ENCODE measurements around the gene QRSL1. TPM values are rescaled to one million over a fixed set of nuclear protein-coding genes. Genes with fewer than 3 reads are reported as not detected.

QRSL1 gene
- total RNA-seq, 2 experiments from 2014 or later: 22.9 to 24.5 TPM

DNA sequence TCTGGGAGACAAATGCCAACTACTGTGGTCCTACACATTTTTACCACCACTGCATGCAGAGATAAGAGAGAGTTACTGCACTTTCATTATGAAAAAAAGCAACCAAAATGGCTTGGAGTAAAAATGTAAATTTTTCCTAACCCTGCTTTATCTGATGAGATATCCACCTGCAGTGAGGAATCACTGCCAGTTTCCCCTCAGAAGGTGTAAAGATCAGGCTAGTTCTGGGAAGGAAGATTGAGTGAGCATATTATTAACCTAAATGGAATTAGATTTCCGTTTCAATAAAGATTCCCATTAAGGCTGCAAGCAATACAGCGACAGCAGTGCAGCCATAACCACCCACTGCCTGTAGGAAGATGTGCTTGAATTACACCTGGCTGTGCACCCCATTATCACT is 84.9 kb downstream of the QRSL1 start:
- POLR2A ChIA-PET: no interaction called here
- CTCF ChIA-PET: no interaction called here

DNA sequence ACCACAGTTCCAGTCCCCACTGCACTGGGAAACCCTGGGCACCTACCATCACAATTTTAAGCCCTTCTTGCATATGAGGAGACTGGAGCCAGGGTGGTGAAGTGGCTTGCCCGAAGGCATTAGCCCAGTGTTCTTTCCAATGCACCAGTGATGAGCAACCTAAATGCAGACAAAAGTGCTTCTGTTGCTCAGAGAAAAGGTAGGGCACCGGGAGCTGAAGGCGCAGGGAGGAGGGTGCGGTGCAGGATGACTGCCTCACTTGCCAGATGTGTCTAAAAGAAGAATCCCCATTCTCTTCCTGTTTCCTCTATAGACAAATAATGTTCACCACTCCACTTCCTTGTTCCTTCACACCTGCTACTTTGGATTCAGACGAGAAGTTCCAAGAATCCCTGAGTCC is 86.5 kb downstream of the QRSL1 start:
- CTCF ChIA-PET: interaction anchor here (0.6 kb wide), 1 partner anchor 380 kb away, joined by 3 read pairs; no protein-coding TSS in a partner anchor
- POLR2A ChIA-PET: no interaction called here

DNA sequence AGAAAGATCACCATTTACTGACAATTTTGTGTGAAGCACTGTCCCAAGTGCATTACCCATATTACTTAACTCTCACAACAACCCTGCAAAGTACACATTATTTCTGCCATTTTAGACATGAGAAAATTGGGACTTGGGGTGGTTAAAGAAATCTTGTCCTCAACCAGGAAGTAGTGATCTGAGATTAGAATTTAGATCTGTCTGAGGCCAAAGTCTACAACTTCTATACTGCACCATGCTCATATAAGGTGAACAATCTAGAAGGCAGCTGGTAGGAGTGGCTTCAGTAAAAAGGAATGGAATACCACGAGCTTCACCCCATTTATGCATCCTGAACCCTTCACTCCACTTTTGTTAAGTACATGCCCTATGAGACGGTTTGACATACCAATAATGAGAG is 87.6 kb downstream of the QRSL1 start:
- ChIA-PET POLR2A (no interaction called here), CTCF (no interaction called here)

Other genes with a start within 250 kb of the QRSL1 start
- 10 to 100 TPM; 11.3 to 11.6 TPM for gene RTN4IP1, start 80 bp upstream of the QRSL1 start, total RNA-seq

Measured in activated CD8-positive, alpha-beta memory T cell treated with anti-CD3 and anti-CD28 coated beads for 36 hours (primary cell).